Type B pancreatic cell (in vitro differentiated cells): Measurements from ENCODE around the gene RPS19. TPM values are rescaled to one million over a fixed set of nuclear protein-coding genes. Genes with fewer than 3 reads are reported as not detected.
A peak's percentile ranks its signal among the peaks of the same experiment; 100 is the strongest.

Experiments used
- DNase-seq: peaks from one replicate; pipeline ENCODE4 v3.0.0; 2021; ENCODE audit warnings: mixed read lengths; ENCODE audit not compliant: unreplicated experiment; ENCODE audit errors: extremely low spot score
- H3K27ac Mint-ChIP-seq: 2 replicates; pipeline ENCODE4 v1.8.0; 2021; ENCODE audit warnings: mild to moderate bottlenecking, mixed read lengths
- H3K27me3 Mint-ChIP-seq: 2 replicates; pipeline ENCODE4 v1.8.0; 2021; ENCODE audit warnings: mixed read lengths
- H3K36me3 Mint-ChIP-seq: 2 replicates; pipeline ENCODE4 v1.8.0; 2021; ENCODE audit warnings: mixed read lengths
- H3K4me1 Mint-ChIP-seq: one replicate; pipeline ENCODE4 v1.8.0; 2021; ENCODE audit warnings: mixed read lengths; ENCODE audit not compliant: unreplicated experiment
- H3K4me3 Mint-ChIP-seq: 2 replicates; pipeline ENCODE4 v1.8.0; 2021; ENCODE audit warnings: mild to moderate bottlenecking, mixed read lengths
- H3K9me3 Mint-ChIP-seq: 2 replicates; pipeline ENCODE4 v1.8.0; 2021; ENCODE audit warnings: mixed read lengths
- CTCF ChIP-seq: fragments of 200-600 bp; sonication (generic); conservative IDR thresholded peaks from 2 replicates; pipeline ENCODE4 v1.5.0; 2021; ENCODE audit warnings: antibody characterized with exemption, mild to moderate bottlenecking
- total RNA-seq: library from RNA; stranded (reverse); gene quantifications from 2 replicates; pipeline ENCODE4 v1.2.1, GENCODE V29; 2021; ENCODE audit warnings: low replicate concordance

The RPS19 gene
- total RNA-seq, 1 donor from 2014 or later, result 3,159 TPM

- DNase-seq, result no peak
- Mint-ChIP-seq H3K27me3 (peaks cover 6% of the 10 kb centered on the region), H3K36me3 (no peaks in the 10 kb centered on the region), H3K4me1 (no peaks in the 10 kb centered on the region), H3K4me3 (no peak overlapping the region), H3K9me3 (no peaks in the 10 kb centered on the region), H3K27ac (no peak overlapping the region)
- no peak for TF ChIP-seq CTCF
Measured at GRCh38 chr19:41815301-41815700, 44.8 kb upstream of the RPS19 start.

- no peak for DNase-seq
- no peaks in the 10 kb centered on the region for H3K9me3 Mint-ChIP-seq
- H3K4me3 Mint-ChIP-seq, result no peak overlapping the region
- no peaks in the 10 kb centered on the region for H3K36me3 Mint-ChIP-seq
- H3K27ac Mint-ChIP-seq, result no peak overlapping the region
- no peak for TF ChIP-seq CTCF
- peaks cover 8% of the 10 kb centered on the region for H3K27me3 Mint-ChIP-seq
- H3K4me1 Mint-ChIP-seq, result no peaks in the 10 kb centered on the region
Measured at GRCh38 chr19:41816761-41817160, 43.3 kb upstream of the RPS19 start.

- Mint-ChIP-seq H3K27me3 (peaks cover 22% of the 10 kb centered on the region), H3K27ac (no peak overlapping the region), H3K4me1 (no peaks in the 10 kb centered on the region), H3K4me3 (no peak overlapping the region), H3K9me3 (no peaks in the 10 kb centered on the region), H3K36me3 (no peaks in the 10 kb centered on the region)
- no peak for DNase-seq
- peak; percentile 70 for TF ChIP-seq CTCF
Measured at GRCh38 chr19:41821003-41821735, 38.9 kb upstream of the RPS19 start.

GRCh38 chr19:41837981-41838708 lies 21.9 kb upstream of the RPS19 start:
- H3K4me1 Mint-ChIP-seq, result no peaks in the 10 kb centered on the region
- no peaks in the 10 kb centered on the region for H3K9me3 Mint-ChIP-seq
- H3K27me3 Mint-ChIP-seq, result peaks cover 39% of the 10 kb centered on the region
- no peak overlapping the region for H3K27ac Mint-ChIP-seq
- DNase-seq, result no peak
- TF ChIP-seq CTCF, result no peak
- no peak overlapping the region for H3K4me3 Mint-ChIP-seq
- H3K36me3 Mint-ChIP-seq, result no peaks in the 10 kb centered on the region

- Mint-ChIP-seq H3K27ac (no peak overlapping the region), H3K4me1 (no peaks in the 10 kb centered on the region), H3K36me3 (no peaks in the 10 kb centered on the region), H3K9me3 (no peaks in the 10 kb centered on the region), H3K27me3 (peaks cover 48% of the 10 kb centered on the region), H3K4me3 (no peak overlapping the region)
- no peak for DNase-seq
- TF ChIP-seq CTCF, result no peak
Measured at GRCh38 chr19:41839211-41839610, 20.8 kb upstream of the RPS19 start.
